ENCODE measurements around the gene SAP30L. TPM values are rescaled to one million over a fixed set of nuclear protein-coding genes. Genes with fewer than 3 reads are reported as not detected.

SAP30L gene
- total and polyA plus RNA-seq, 10 donors, result 17.4 to 43.5 (median 34.0) TPM

GRCh38 chr5:154460172-154460571 lies 14.4 kb downstream of the SAP30L start:
- peaks cover 0 to 1% (median 0%) of the 10 kb centered on the region in 6 donors for H3K4me1 ChIP-seq
- WGBS, 5 donors, result 92 to 100% (median 97%) methylated on average over 4 of the region's 4 CpGs
- no peaks in the 10 kb centered on the region for H3K27me3 ChIP-seq (replicated peaks in 1 of 7)
- no peaks in the 10 kb centered on the region for H3K9me3 ChIP-seq
- H3K4me3 ChIP-seq, result no peak overlapping the region
- DNase-seq, result no peak
- TF ChIP-seq CTCF (IDR thresholded peaks at IDR 0.05 in 8 of 11, conservative IDR thresholded peaks at IDR 0.05 in 3 of 11) (no peak), POLR2AphosphoS5 (IDR thresholded peaks at IDR 0.05) (no peak), POLR2A (IDR thresholded peaks at IDR 0.05) (no peak)
- intact Hi-C loops (cut with DNase I; ENCODE audit: low total_unique reads), result no loop called here
- peaks cover 0 to 75% (median 35%) of the 10 kb centered on the region in 6 donors for H3K36me3 ChIP-seq
- no peak overlapping the region for H3K27ac ChIP-seq

- no peaks in the 10 kb centered on the region for H3K9me3 ChIP-seq
- peaks cover 0 to 6% (median 0%) of the 10 kb centered on the region in 6 donors for H3K4me1 ChIP-seq
- DNase-seq, result no peak
- intact Hi-C loops (cut with DNase I; ENCODE audit: low total_unique reads), result no loop called here
- H3K27me3 ChIP-seq (replicated peaks in 1 of 7), result peaks cover 0 to 4% (median 0%) of the 10 kb centered on the region in 7 donors
- no peak overlapping the region for H3K4me3 ChIP-seq
- H3K36me3 ChIP-seq, result peaks cover 0 to 61% (median 21%) of the 10 kb centered on the region in 6 donors
- 78 to 91% (median 86%) methylated on average over 6 of the region's 6 CpGs for WGBS, 5 donors
- TF ChIP-seq CTCF (IDR thresholded peaks at IDR 0.05 in 8 of 11, conservative IDR thresholded peaks at IDR 0.05 in 3 of 11) (no peak), POLR2A (IDR thresholded peaks at IDR 0.05) (no peak), POLR2AphosphoS5 (IDR thresholded peaks at IDR 0.05) (no peak)
- H3K27ac ChIP-seq, result no peak overlapping the region
Measured at GRCh38 chr5:154461531-154461930, 15.7 kb downstream of the SAP30L start.

- 53 to 75% (median 67%) methylated on average over 1 of the region's 1 CpG for WGBS, 5 donors
- intact Hi-C loops (cut with DNase I; ENCODE audit: low total_unique reads), result no loop called here
- Histone ChIP-seq H3K27ac (no peak overlapping the region), H3K4me1 (peaks cover 0 to 13% (median 2%) of the 10 kb centered on the region in 6 donors), H3K9me3 (no peaks in the 10 kb centered on the region), H3K36me3 (peaks cover 0 to 32% (median under 1%) of the 10 kb centered on the region in 6 donors), H3K27me3 (replicated peaks in 1 of 7) (peaks cover 0 to 29% (median 8%) of the 10 kb centered on the region in 7 donors), H3K4me3 (no peak overlapping the region)
- no peak for DNase-seq
- TF ChIP-seq POLR2AphosphoS5 (IDR thresholded peaks at IDR 0.05) (no peak), CTCF (IDR thresholded peaks at IDR 0.05 in 8 of 11, conservative IDR thresholded peaks at IDR 0.05 in 3 of 11) (no peak), POLR2A (IDR thresholded peaks at IDR 0.05) (no peak)
Measured at GRCh38 chr5:154464438-154464837, 18.6 kb downstream of the SAP30L start.

- H3K4me1 ChIP-seq, result peaks cover 0 to 13% (median 2%) of the 10 kb centered on the region in 6 donors
- H3K4me3 ChIP-seq, result no peak overlapping the region
- H3K27me3 ChIP-seq (replicated peaks in 1 of 7), result peaks cover 0 to 37% (median 10%) of the 10 kb centered on the region in 7 donors
- intact Hi-C loops (cut with DNase I; ENCODE audit: low total_unique reads), result no loop called here
- H3K9me3 ChIP-seq, result no peaks in the 10 kb centered on the region
- TF ChIP-seq POLR2AphosphoS5 (IDR thresholded peaks at IDR 0.05), result peak in 1 of 3 donors; percentile 38
- no peak for TF ChIP-seq POLR2A (IDR thresholded peaks at IDR 0.05)
- no peak for TF ChIP-seq CTCF (IDR thresholded peaks at IDR 0.05 in 8 of 11, conservative IDR thresholded peaks at IDR 0.05 in 3 of 11)
- DNase-seq, result peak; percentile 66
- peak overlapping the region in 2 of 8 donors; percentile 11 to 38 for H3K27ac ChIP-seq
- 43 to 70% (median 63%) methylated on average over 6 of the region's 6 CpGs for WGBS, 5 donors
- H3K36me3 ChIP-seq, result peaks cover 0 to 25% (median 0%) of the 10 kb centered on the region in 6 donors
Measured at GRCh38 chr5:154465169-154465568, 19.4 kb downstream of the SAP30L start.
